NOMO-1 (cell line): Measurements from ENCODE around the gene ENO1.
"Not testable (repeated sequence)": the region's sequence is repeated elsewhere in the genome, so short reads cannot be mapped to it uniquely, and the experiment has no call there.

Experiments
- DNase-seq, 2 experiments: peaks; one replicate each; lab custom pipeline; 2025; ENCODE audit not compliant: unreplicated experiment in 2 of 2; lab: John Stamatoyannopoulos, UW

The ENO1 gene

DNA sequence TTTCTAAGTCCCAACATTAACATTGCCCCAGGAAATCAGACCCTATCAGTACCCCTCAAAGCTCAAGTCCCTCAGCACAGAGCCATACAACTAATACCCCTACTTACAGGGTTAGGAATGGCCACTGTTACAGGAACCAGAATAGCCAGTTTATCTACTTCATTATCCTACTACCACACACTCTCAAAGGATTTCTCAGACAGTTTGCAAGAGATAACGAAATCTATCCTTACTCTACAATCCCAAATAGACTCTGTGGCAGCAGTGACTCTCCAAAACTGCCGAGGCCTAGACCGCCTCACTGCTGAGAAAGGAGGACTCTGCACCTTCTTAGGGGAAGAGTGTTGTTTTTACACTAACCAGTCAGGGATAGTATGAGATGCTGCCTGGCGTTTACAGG, 19.0 kb upstream of the ENO1 start:
- not testable (repeated sequence) for DNase-seq

DNA sequence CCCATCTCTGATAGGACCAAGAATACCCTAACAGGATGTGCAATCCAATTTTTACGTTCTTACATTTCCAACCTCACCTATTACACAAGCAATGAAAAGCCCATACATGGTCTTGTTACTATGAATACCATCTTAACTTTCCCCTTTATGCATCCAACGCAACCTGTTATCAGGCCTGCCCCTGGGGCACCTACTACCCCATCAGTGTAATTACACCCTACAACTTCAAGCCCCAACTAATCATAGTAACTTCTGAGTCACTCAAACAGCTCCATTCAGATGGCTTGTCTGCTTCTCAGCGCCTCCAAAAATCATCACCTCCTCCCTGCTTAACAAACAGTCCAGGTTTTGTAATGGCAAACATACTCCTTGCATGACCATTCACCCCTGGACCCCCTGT, 18.3 kb upstream of the ENO1 start:
- peak; percentile 48 to 74 for DNase-seq

DNA sequence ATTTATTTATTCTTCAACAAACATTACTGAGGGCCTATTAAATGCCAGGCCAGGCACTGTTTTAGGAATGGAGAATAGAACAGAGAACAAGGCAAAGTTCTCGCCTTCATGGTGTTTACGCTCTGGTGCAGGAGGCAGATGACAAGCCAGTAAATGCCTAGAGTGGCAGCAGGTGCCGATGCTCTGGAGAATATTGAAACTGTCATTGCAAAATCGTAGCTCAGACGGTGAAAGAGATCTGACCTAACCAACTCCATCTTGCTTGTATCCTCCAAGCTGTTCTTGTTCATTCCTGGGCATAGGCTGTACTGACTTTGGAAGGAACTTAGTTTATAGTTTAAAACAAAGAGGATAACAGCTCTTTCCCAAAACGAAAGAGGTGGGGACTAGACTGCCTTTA, 13.5 kb upstream of the ENO1 start:
- no peak for DNase-seq

DNA sequence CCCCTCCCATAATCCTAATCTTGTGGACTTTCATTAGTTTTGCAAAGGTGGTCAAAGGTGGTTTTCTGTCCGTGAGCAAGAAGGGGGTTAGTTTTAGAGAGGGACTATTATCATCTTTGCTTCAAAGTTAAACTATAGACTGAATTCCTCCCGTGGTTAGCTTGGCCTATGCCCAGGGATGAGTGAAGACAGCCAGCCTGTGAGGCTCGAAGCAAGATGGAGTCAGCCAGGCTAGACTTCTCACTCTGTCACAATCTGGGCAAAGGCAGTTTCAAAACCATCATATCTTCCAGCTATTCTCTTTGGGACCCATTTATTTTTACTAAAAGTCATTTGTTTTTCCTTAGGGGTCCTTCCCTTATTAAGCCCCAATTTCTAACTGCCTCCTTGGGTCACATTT, 12.9 kb upstream of the ENO1 start:
- DNase-seq: no peak

DNA sequence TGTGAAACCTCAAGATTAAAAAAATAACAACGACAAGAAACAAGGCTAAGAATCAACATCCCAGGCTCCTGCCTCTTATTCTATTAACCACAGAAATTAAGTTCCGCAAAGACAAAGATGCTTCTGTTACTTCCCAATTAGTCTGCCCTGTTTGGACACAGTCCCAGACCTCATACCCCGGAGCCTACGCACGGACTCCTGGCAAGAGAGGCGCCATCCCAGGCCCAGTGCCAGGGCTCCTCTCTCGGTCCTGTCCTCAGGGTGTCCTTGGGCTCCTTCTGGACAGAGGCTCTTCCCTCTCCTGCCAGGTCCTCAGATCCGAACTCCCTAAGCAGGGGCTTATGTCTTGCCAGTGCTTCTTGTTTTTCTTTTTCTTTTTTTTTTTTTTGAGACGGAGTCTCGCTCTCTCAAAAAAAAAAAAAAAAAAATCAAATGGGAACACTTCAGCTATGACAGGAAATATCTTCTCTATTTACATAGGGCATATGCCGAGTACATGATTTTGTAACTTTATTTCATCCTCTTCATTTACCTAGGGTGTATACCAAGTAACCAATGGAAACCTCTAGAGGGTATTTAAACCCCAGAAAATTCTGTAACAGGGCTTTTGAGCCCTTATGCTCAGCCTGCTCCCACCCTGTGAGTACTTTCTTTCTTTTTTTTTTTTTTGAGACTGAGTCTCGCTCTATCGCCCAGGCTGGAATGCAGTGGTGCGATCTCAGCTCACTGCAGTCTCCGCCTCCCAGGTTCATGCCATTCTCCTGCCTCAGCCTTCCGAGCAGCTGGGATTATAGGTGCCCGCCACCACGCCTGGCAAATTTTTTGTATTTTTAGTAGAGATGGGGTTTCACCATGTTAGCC, 11.7 kb upstream of the ENO1 start:
- DNase-seq: peak in 1 of 2 experiments; percentile 62

DNA sequence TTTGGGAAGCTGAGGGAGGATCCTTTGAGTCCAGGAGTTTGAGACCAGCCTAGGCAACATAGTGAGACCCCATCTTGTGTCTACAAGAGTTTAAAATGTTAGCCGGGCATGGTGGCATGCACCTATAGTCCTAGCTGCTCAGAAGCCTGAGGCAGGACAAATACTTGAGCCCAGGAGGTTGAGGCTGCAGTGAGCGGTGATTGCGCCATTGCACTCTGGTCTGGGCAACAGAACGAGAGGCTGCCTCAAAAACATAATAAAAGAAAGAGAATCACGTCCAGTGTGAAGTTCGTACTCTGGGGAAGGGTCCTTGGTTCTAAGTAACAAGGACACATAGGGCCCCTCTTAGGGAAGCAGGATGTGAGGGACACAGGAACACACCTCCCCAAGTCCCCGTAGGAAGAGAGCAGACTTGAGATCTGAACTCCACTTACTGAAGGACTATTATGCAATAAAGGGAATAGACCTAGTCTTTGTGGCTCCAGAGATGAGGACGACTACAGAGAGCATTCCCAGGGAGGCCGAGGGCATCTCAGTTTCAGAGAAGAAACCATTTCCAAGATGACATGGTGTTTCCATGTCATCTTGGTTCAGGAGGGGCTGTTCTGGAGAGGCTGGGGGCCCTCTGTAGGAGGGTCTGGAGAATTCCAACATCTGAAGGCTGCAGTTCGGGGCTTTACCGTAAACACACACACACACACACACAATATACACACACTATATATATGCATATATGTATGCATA, 10.8 kb upstream of the ENO1 start:
- no peak for DNase-seq

GRCh38 chr1:8886589-8886988, 8.1 kb upstream of the ENO1 start:
- DNase-seq: no peak

DNA sequence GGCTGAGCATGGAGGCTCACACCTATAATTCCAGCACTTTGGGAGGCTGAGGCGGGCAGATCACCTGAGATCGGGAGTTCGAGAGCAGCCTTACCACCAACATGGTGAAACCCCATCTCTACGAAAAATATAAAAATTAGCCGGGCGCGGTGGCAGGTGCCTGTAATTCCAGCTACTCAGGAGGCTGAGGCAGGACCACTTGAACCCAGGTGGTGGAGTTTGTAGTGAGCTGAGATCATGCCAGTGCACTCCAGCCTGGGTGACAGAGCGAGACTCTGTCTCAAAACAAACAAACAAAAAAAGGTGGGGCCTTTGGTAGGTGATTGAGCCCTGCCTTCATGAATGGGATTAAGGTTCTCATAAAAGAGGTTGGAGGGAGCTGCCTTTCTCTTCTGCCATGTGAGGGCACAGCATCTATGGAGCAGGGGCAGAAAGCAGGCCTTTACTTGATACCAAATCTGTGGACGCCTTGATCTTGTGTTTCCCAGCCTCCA, 7.6 kb upstream of the ENO1 start:
- not testable (repeated sequence) for DNase-seq

- DNase-seq: not testable (repeated sequence)
These were observed 5.6 kb upstream of the ENO1 start for GRCh38 chr1:8884105-8884504.

DNA sequence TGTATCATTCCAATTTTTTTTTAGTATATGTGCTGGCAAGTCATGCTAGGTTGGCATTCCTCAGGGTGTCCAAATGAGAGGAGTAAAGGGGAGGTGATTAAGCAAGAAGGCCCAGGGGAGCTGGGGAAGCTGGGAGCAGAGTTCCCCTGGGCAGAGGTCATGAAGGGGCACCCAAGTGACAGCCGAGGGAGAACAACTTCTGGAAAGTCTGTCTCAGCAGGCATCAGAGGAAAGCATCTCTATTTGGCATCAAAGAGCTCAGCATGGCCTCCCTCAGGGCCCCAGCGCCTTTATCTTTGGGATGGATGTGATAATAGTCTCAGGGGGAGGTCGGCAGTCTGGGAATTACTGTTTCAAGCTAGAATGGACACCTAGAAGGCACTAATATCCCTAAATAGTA, 5.0 kb upstream of the ENO1 start:
- no peak for DNase-seq

DNA sequence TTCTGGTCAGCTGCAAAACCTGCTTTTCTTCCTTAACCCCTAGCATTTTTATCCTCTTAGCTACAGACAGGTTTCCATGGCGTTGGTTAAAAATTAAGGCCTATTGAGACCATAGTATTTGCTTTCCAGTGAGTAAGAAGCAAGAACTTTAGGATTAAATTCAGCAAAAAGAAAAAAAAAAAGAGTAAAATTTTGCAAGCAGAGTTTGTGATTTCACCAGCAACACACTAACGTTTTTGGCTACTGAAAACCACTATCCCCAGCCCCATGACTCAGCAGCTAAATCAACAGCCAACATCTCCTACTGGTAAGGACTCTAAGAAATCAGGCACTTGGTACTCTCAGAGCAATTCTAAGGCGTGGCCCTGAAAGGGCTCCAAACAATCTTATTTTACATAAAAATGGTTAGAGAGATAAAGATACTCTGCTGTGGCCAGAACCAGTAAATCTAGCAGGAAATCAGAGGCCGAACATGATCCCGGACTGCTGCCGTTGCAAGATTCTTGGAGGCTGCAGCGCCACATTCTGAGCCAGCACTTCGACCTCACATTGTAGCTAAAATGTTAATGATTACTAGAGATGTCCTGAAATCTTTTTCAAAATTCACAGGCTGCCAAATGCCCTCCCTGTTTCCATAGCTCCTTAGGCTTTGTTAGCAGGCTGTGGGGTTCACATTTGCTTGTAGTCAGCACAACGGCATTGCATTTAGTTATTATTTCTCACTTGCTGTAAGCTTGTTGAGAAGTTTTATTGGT, 1.6 kb upstream of the ENO1 start:
- DNase-seq: peak; percentile 82 to 91

DNA sequence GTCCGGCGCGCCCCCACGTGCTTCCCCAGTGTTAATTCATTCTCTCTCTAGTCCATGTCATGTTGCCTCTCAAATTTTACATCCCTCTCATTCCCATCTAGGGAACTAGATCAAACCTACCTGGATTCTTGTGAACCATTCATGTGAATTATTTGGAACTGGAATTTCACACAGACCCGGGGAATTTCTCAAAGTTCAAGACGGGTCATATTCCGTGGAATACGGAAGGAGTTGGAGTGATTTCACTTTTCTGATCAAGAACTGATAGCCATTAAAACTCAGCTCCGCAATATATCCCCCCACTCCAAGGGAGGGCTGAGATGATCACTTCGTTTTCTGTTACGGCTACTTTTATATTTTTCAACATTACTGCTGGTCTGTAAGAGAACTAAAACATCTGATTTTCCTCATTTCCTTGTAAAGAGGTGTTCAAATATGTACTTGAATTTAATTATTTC, 1.0 kb upstream of the ENO1 start:
- no peak for DNase-seq

- DNase-seq: peak; percentile 84 to 89
These were observed 395 bp upstream of the ENO1 start for GRCh38 chr1:8878698-8879463.

GRCh38 chr1:8876087-8876486, 2.4 kb downstream of the ENO1 start:
- DNase-seq: no peak

GRCh38 chr1:8875216-8875861, 3.1 kb downstream of the ENO1 start:
- DNase-seq: no peak

- DNase-seq: no peak
These were observed 4.0 kb downstream of the ENO1 start for GRCh38 chr1:8874230-8875201.

DNA sequence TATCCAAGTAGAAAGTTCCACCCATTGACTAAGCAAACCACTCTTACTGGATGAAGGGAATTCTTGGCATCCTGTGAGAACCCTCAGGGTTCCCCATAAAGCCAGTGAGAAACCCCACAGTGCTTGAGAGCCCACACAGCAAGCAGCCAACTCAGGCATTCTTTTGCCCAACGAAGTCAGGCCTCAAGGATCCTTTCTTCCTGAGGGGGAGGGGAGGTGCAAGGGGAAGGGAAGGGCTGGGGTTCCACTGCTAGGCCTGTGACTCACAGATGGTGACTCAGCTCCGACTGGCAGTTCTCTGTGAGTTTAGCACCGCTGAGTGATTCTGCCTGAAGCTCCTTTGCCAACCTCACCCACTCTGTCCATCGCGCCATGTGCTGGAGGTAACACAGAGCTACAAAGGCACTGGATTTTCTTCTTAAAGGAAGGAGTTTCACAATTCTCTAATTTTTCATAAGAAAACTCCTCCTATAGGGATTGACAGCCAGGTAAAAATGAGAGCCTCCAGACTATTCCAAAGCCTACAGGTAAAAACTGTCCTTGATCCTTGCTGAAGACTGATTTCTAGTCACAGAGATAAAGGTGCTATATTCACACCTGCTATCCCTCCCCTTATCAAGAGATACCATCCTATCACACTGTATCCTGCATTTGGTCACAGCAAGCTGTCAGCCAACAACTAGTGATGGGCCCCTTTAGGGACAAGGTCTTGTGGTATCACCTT, 4.8 kb downstream of the ENO1 start:
- DNase-seq: peak; percentile 88 to 89

GRCh38 chr1:8873001-8873400, 5.5 kb downstream of the ENO1 start:
- no peak for DNase-seq
